H1 (cell line): ENCODE measurements around the gene HSPBAP1. TPM values are rescaled to one million over a fixed set of nuclear protein-coding genes. Genes with fewer than 3 reads are reported as not detected.
"Not testable (repeated sequence)": the region's sequence is repeated elsewhere in the genome, so short reads cannot be mapped to it uniquely, and the experiment has no call there.

Source experiments
- CTCF ChIA-PET: fragments of 300-600 bp; sonication (Branson Sonifier 250); formaldehyde crosslinking; loops from one replicate; lab custom pipeline; 2021; ENCODE audit not compliant: partially characterized antibody; lab: Charles Lee
- POLR2A ChIA-PET: fragments of 300-600 bp; sonication (Branson Sonifier 250); formaldehyde crosslinking; loops from one replicate; lab custom pipeline; 2021; ENCODE audit warnings: inconsistent platforms; ENCODE audit not compliant: partially characterized antibody; lab: Charles Lee
- DNase-seq, 2 experiments: peaks; one replicate each; pipeline versions ENCODE4 v3.0.0 to v3.0.0-alpha.2; 2010 to 2022; ENCODE audit warnings: low spot score in 2 of 2, low read depth in 1 of 2, mixed read lengths in 1 of 2
- FAIRE-seq: peaks from 2 replicates; lab custom pipeline; 2011; peaks lifted over from hg19 to GRCh38; lab: Jason Lieb, UNC
- H2AFZ ChIP-seq: 2 replicates; pipeline ENCODE4 v1.8.1; 2012; ENCODE audit warnings: low read length, inconsistent platforms
- H2AK5ac ChIP-seq: 2 replicates; pipeline ENCODE4 v1.6.1; 2013; ENCODE audit warnings: low read depth, low read length
- H2BK120ac ChIP-seq: replicated peaks from 2 replicates; pipeline ENCODE3; 2013; ENCODE audit warnings: low read depth, low read length, inconsistent platforms
- H2BK12ac ChIP-seq: 2 replicates; pipeline ENCODE4 v1.6.1; 2013; ENCODE audit warnings: low read depth, low read length
- H2BK15ac ChIP-seq: 2 replicates; pipeline ENCODE4 v1.6.1; 2013; ENCODE audit warnings: low read length
- H2BK20ac ChIP-seq: 2 replicates; pipeline ENCODE4 v1.6.1; 2013; ENCODE audit warnings: low read length
- H2BK5ac ChIP-seq: 2 replicates; pipeline ENCODE4 v1.6.1; 2013; ENCODE audit warnings: low read depth, low read length
- H3K14ac ChIP-seq: 2 replicates; pipeline ENCODE4 v1.6.1; 2013; ENCODE audit warnings: inconsistent platforms; ENCODE audit not compliant: insufficient read length
- H3K18ac ChIP-seq: 2 replicates; pipeline ENCODE4 v1.6.1; 2013; ENCODE audit warnings: low read length; ENCODE audit errors: extremely low read depth
- H3K23ac ChIP-seq: 2 replicates; pipeline ENCODE4 v1.6.1; 2013; ENCODE audit warnings: inconsistent platforms; ENCODE audit not compliant: insufficient read length
- H3K23me2 ChIP-seq: 2 replicates; pipeline ENCODE4 v1.6.1; 2013; ENCODE audit warnings: low read depth, low read length
- H3K27ac ChIP-seq: 2 replicates; pipeline ENCODE4 v1.6.1; 2011; ENCODE audit warnings: low read depth, low read length, inconsistent platforms
- H3K27me3 ChIP-seq, 4 experiments: replicated peaks in 1 of 4; 1 replicate in 1 of 4; 2 replicates in 3 of 4; pipeline versions ENCODE4 v1.6.1 to v1.8.1; 2011 to 2013; ENCODE audit warnings: low read length in 3 of 4, mild to moderate bottlenecking in 3 of 4, inconsistent platforms in 2 of 4, mixed read lengths in 2 of 4, moderate library complexity in 1 of 4; ENCODE audit not compliant: control insufficient read depth in 3 of 4, insufficient read depth in 3 of 4; ENCODE audit errors: extremely low read depth in 1 of 4
- H3K36me3 ChIP-seq, 4 experiments: 2 replicates each; pipeline versions ENCODE4 v1.6.1 to v1.8.1; 2011 to 2013; ENCODE audit warnings: mild to moderate bottlenecking in 4 of 4, low read length in 3 of 4, moderate library complexity in 2 of 4, control low read depth in 1 of 4, inconsistent platforms in 1 of 4; ENCODE audit not compliant: insufficient read depth in 4 of 4, control insufficient read depth in 2 of 4
- H3K4ac ChIP-seq: replicated peaks from 2 replicates; pipeline ENCODE3; 2013; ENCODE audit warnings: low read length, low read depth, mixed read lengths, inconsistent platforms; ENCODE audit not compliant: insufficient read length
- H3K4me1 ChIP-seq, 4 experiments: replicated peaks in 1 of 4; 1 replicate in 1 of 4; 2 replicates in 3 of 4; pipeline versions ENCODE4 v1.6.1 to v1.8.1; 2011 to 2013; ENCODE audit warnings: low read length in 3 of 4, inconsistent platforms in 2 of 4, mixed read lengths in 1 of 4; ENCODE audit not compliant: insufficient read depth in 4 of 4, control insufficient read depth in 3 of 4
- H3K4me2 ChIP-seq, 2 experiments: 2 replicates each; pipeline versions ENCODE4 v1.6.1 to v1.8.1; 2011 to 2013; ENCODE audit warnings: low read depth in 2 of 2, low read length in 2 of 2, control low read depth in 1 of 2, inconsistent platforms in 1 of 2, mild to moderate bottlenecking in 1 of 2; ENCODE audit not compliant: insufficient read depth in 1 of 2
- H3K4me3 ChIP-seq, 4 experiments: fragments of 200-600, 300-600 bp in 1 of 4; sonication (generic), shearing (Covaris generic), sonication (Bioruptor Twin) in 1 of 4; 2 replicates each; pipeline versions ENCODE4 v1.5.1 to v1.8.1; 2011 to 2016; ENCODE audit warnings: low read length in 4 of 4, low read depth in 3 of 4, control low read depth in 2 of 4, inconsistent platforms in 2 of 4, mild to moderate bottlenecking in 2 of 4, mixed read lengths in 1 of 4, moderate library complexity in 1 of 4; ENCODE audit not compliant: insufficient read depth in 2 of 4; ENCODE audit errors: extremely low read depth in 1 of 4
- H3K56ac ChIP-seq: replicated peaks from 2 replicates; pipeline ENCODE3; 2013; ENCODE audit warnings: low read depth, mild to moderate bottlenecking, mixed read lengths, low read length, inconsistent platforms; ENCODE audit not compliant: insufficient read length
- H3K79me1 ChIP-seq: 2 replicates; pipeline ENCODE4 v1.6.1; 2013; ENCODE audit warnings: low read depth, low read length, control low read depth
- H3K79me2 ChIP-seq, 2 experiments: 2 replicates each; pipeline versions ENCODE4 v1.6.1 to v1.8.1; 2012 to 2013; ENCODE audit warnings: low read length in 2 of 2, mild to moderate bottlenecking in 2 of 2, inconsistent platforms in 1 of 2; ENCODE audit not compliant: insufficient read depth in 2 of 2, control insufficient read depth in 1 of 2
- H3K9ac ChIP-seq, 4 experiments: replicated peaks in 1 of 4; 1 replicate in 1 of 4; 2 replicates in 3 of 4; pipeline versions ENCODE4 v1.6.1 to v1.8.1; 2011 to 2013; ENCODE audit warnings: low read depth in 3 of 4, low read length in 3 of 4, control low read depth in 2 of 4, mild to moderate bottlenecking in 2 of 4, moderate library complexity in 2 of 4, inconsistent platforms in 1 of 4; ENCODE audit errors: extremely low read depth in 1 of 4
- H3K9me3 ChIP-seq, 2 experiments: 2 replicates each; pipeline versions ENCODE4 v1.6.1 to v1.8.1; 2012 to 2013; ENCODE audit warnings: mild to moderate bottlenecking in 2 of 2, moderate library complexity in 2 of 2, control low read depth in 1 of 2, inconsistent platforms in 1 of 2, low read depth in 1 of 2, low read length in 1 of 2, mixed read lengths in 1 of 2; ENCODE audit not compliant: insufficient read depth in 2 of 2
- H4K20me1 ChIP-seq, 2 experiments: replicated peaks in 1 of 2; 2 replicates each; pipeline versions ENCODE3 to v1.8.1; 2011 to 2013; ENCODE audit warnings: inconsistent platforms in 2 of 2, low read length in 2 of 2, mild to moderate bottlenecking in 1 of 2; ENCODE audit not compliant: insufficient read depth in 2 of 2, control insufficient read depth in 1 of 2
- H4K5ac ChIP-seq: 2 replicates; pipeline ENCODE4 v1.6.1; 2013; ENCODE audit warnings: low read length, low read depth, mixed read lengths, inconsistent platforms; ENCODE audit not compliant: insufficient read length
- H4K8ac ChIP-seq: 2 replicates; pipeline ENCODE4 v1.8.0; 2013; ENCODE audit warnings: mild to moderate bottlenecking, moderate library complexity, low read length, inconsistent platforms; ENCODE audit not compliant: insufficient read depth; ENCODE audit errors: extremely low read depth
- H4K91ac ChIP-seq: replicated peaks from 2 replicates; pipeline ENCODE3; 2013; ENCODE audit warnings: low read length, mixed read lengths, inconsistent platforms; ENCODE audit not compliant: insufficient read length
- CBX5 ChIP-seq: fragments of 300-800, 300-1000 bp; sonication (generic); IDR thresholded peaks from 2 replicates; pipeline ENCODE4 v1.7.1; 2016; ENCODE audit warnings: antibody characterized with exemption, low read length, low read depth
- MAFK ChIP-seq: IDR thresholded peaks from 2 replicates; pipeline ENCODE4 v1.6.1; 2012; ENCODE audit warnings: low read depth, mild to moderate bottlenecking, improper control_type of control experiment, low read length
- RFX5 ChIP-seq: IDR thresholded peaks from 2 replicates; pipeline ENCODE4 v1.6.1; 2011; ENCODE audit warnings: low read depth, low read length, improper control_type of control experiment, borderline replicate concordance
- WGBS, 2 experiments: shearing (Covaris generic) in 1 of 2; methylation state at CpG; one replicate each; pipeline versions ENCODE4 v1.1.6 to v1.1.7; 2013 to 2015; ENCODE audit warnings: low lambda C conversion rate in 2 of 2, mixed read lengths in 2 of 2, inconsistent platforms in 1 of 2, low coverage in 1 of 2, missing lambda C conversion rate in 1 of 2; ENCODE audit not compliant: insufficient replicate concordance in 2 of 2, insufficient coverage in 1 of 2, insufficient read length in 1 of 2; ENCODE audit errors: extremely low coverage in 1 of 2, missing lambda C conversion rate in 1 of 2; 5-methylcytosine and 5-hydroxymethylcytosine counted together
- polyA plus RNA-seq, 7 experiments: library from polyadenylated mRNA; depleted of rRNA in 3 of 7; stranded (reverse) in 5 of 7; unstranded in 2 of 7; fragments of >200 nt in 5 of 7; fragments of 200-250 nt in 2 of 7; gene quantifications; 1 replicate in 5 of 7; 2 replicates in 1 of 7; 4 replicates in 1 of 7; pipeline versions ENCODE4 v1.2.1 to v1.2.3, GENCODE V29; 2011 to 2013; ENCODE audit warnings: missing spikeins in 2 of 7, mixed read lengths in 2 of 7
- total RNA-seq: library from RNA; stranded (reverse); fragmentation: NEBNext Ultra II Directional; extraction: Animal tissue kit (Norgen Biotek cat#: 25700); gene quantifications from 2 replicates; pipeline ENCODE4 v1.2.1, GENCODE V29; 2021

The HSPBAP1 gene
- total and polyA plus RNA-seq, 2 of the 8 experiments (the other 6 are each of a cell fraction or from before 2014, with no cell fraction given) = 7.5 to 8.3 TPM

GRCh38 chr3:122739172-122739571, 54.5 kb downstream of the HSPBAP1 start (continued):
- TF ChIP-seq CBX5 (no peak), RFX5 (no peak), MAFK (no peak)
- TF ChIP-seq, all 59 proteins: peak for 0

GRCh38 chr3:122732682-122733525, 60.7 kb downstream of the HSPBAP1 start:
- H4K5ac ChIP-seq, H2BK12ac ChIP-seq, H3K56ac ChIP-seq, H3K14ac ChIP-seq, H2BK120ac ChIP-seq, H3K4me2 ChIP-seq, H3K4me1 ChIP-seq, FAIRE-seq, H4K8ac ChIP-seq, H3K4ac ChIP-seq, H4K20me1 ChIP-seq, DNase-seq, POLR2A ChIA-PET, H3K79me1 ChIP-seq, H3K23me2 ChIP-seq, H2BK20ac ChIP-seq, H3K18ac ChIP-seq, H3K4me3 ChIP-seq, H2AFZ ChIP-seq, H3K27ac ChIP-seq, H3K36me3 ChIP-seq, H2BK5ac ChIP-seq, H3K79me2 ChIP-seq, H3K23ac ChIP-seq, H3K27me3 ChIP-seq, H2BK15ac ChIP-seq, H3K9ac ChIP-seq, H4K91ac ChIP-seq, H2AK5ac ChIP-seq: not testable (repeated sequence)
- H3K9me3 ChIP-seq = peaks cover 15 to 17% of the 10 kb centered on the region in 2 experiments; a peak in 3 of 4 replicates
- CTCF ChIA-PET = interaction anchor here (0.6 kb wide), 1 partner anchor 89 kb away, joined by 3 read pairs; no protein-coding TSS in a partner anchor
- 93% methylated on average over 20 of the region's 22 CpGs; no CpG with 5 or more reads in 1 of the 2 experiments for WGBS, 2 experiments
